ENCODE measurements around the gene KAT14.

GRCh38 chr20:18166241-18166881, 28.7 kb downstream of the KAT14 start:
- TF ChIP-seq CTCF (IDR thresholded peaks at IDR 0.05) (no peak), POLR2A (IDR thresholded peaks at IDR 0.05) (no peak)

Measured in sigmoid colon (tissue), 3 donors.